OCI-LY3 (cell line): ENCODE results near the gene CRYBG1.

ENCODE experiments used
- EZH2phosphoT487 ChIP-seq: fragments of 200-600 bp; shearing (Covaris generic); IDR thresholded peaks from 2 replicates; pipeline ENCODE4 v1.6.1; 2018; ENCODE audit warnings: antibody characterized with exemption, mixed run types, low read depth
- TF ChIP-seq, protein P1 (sequence below): fragments of 200-600, 300-600 bp; sonication (generic); IDR thresholded peaks from 2 replicates; pipeline ENCODE4 v1.5.1; 2014; ENCODE audit warnings: antibody characterized with exemption, low read length, low read depth

- TF ChIP-seq, protein P1, sequence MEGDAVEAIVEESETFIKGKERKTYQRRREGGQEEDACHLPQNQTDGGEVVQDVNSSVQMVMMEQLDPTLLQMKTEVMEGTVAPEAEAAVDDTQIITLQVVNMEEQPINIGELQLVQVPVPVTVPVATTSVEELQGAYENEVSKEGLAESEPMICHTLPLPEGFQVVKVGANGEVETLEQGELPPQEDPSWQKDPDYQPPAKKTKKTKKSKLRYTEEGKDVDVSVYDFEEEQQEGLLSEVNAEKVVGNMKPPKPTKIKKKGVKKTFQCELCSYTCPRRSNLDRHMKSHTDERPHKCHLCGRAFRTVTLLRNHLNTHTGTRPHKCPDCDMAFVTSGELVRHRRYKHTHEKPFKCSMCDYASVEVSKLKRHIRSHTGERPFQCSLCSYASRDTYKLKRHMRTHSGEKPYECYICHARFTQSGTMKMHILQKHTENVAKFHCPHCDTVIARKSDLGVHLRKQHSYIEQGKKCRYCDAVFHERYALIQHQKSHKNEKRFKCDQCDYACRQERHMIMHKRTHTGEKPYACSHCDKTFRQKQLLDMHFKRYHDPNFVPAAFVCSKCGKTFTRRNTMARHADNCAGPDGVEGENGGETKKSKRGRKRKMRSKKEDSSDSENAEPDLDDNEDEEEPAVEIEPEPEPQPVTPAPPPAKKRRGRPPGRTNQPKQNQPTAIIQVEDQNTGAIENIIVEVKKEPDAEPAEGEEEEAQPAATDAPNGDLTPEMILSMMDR, result peak; percentile 34
- no peak for TF ChIP-seq EZH2phosphoT487
Measured at GRCh38 chr6:106512048-106512967, 151.8 kb downstream of the CRYBG1 start.
